GM23338 (cell line): ENCODE data around the gene NRSN2. TPM values are rescaled to one million over a fixed set of nuclear protein-coding genes. Genes with fewer than 3 reads are reported as not detected.

Experiments used
- ATAC-seq: fragments of 200-7000 bp; cut with Tn5 transposase; 3 replicates; pipeline ENCODE4 v1.9.1; 2020
- DNase-seq: peaks from one replicate; pipeline ENCODE4 v3.0.0-alpha.2; 2015; ENCODE audit warnings: low spot score
- H2AFZ ChIP-seq: fragments of 200-600 bp; sonication (generic); 2 replicates; pipeline ENCODE4 v1.8.0; 2016; ENCODE audit warnings: antibody characterized with exemption, mild to moderate bottlenecking, moderate library complexity
- H3F3A ChIP-seq: fragments of 200-600 bp; sonication (generic); replicated peaks from 2 replicates; pipeline ENCODE4 v1.8.0; 2017; ENCODE audit warnings: antibody characterized with exemption, mixed run types, low read depth
- H3K27ac ChIP-seq: fragments of 200-600 bp; sonication (generic); 2 replicates; pipeline ENCODE4 v1.6.1; 2016; ENCODE audit warnings: low read depth
- H3K27me3 ChIP-seq: fragments of 200-600 bp; sonication (generic); 2 replicates; pipeline ENCODE4 v1.8.0; 2016; ENCODE audit warnings: mild to moderate bottlenecking, mixed run types, moderate library complexity; ENCODE audit not compliant: insufficient read depth
- H3K36me3 ChIP-seq: fragments of 200-600 bp; sonication (generic); 2 replicates; pipeline ENCODE4 v1.8.0; 2016; ENCODE audit warnings: mild to moderate bottlenecking; ENCODE audit not compliant: insufficient read depth
- H3K4me1 ChIP-seq: fragments of 200-600 bp; sonication (generic); 2 replicates; pipeline ENCODE4 v1.8.0; 2016; ENCODE audit warnings: mild to moderate bottlenecking, moderate library complexity; ENCODE audit not compliant: insufficient read depth
- H3K4me2 ChIP-seq: fragments of 200-600 bp; sonication (generic); 2 replicates; pipeline ENCODE4 v1.7.1; 2017; ENCODE audit warnings: mixed run types
- H3K4me3 ChIP-seq: fragments of 200-600 bp; sonication (generic); 2 replicates; pipeline ENCODE4 v1.6.1; 2016; ENCODE audit warnings: mixed run types
- H3K79me2 ChIP-seq: fragments of 200-600 bp; sonication (generic); replicated peaks from 2 replicates; pipeline ENCODE4 v1.8.0; 2017; ENCODE audit warnings: mild to moderate bottlenecking; ENCODE audit not compliant: insufficient read depth
- H3K9me2 ChIP-seq: fragments of 200-600 bp; sonication (generic); 2 replicates; pipeline ENCODE4 v1.8.0; 2017; ENCODE audit not compliant: insufficient read depth
- H4K20me1 ChIP-seq: fragments of 200-600 bp; sonication (generic); replicated peaks from 2 replicates; pipeline ENCODE4 v1.8.0; 2017; ENCODE audit warnings: mild to moderate bottlenecking; ENCODE audit not compliant: insufficient read depth
- H3K27ac Mint-ChIP-seq: 2 replicates; pipeline ENCODE4 v1.8.0; 2020; ENCODE audit warnings: inconsistent platforms, mild to moderate bottlenecking, moderate library complexity, mixed read lengths
- H3K27me3 Mint-ChIP-seq: 3 replicates; pipeline ENCODE4 v1.8.0; 2022; ENCODE audit warnings: low read depth, mild to moderate bottlenecking, moderate library complexity, mixed read lengths, inconsistent platforms; ENCODE audit not compliant: insufficient read depth, poor library complexity
- H3K36me3 Mint-ChIP-seq: 3 replicates; pipeline ENCODE4 v1.8.0; 2021; ENCODE audit warnings: low read depth, mild to moderate bottlenecking, inconsistent platforms, moderate library complexity, mixed read lengths
- H3K4me1 Mint-ChIP-seq: 3 replicates; pipeline ENCODE4 v1.8.0; 2020; ENCODE audit warnings: mild to moderate bottlenecking, inconsistent platforms, mixed read lengths
- H3K4me3 Mint-ChIP-seq: 3 replicates; pipeline ENCODE4 v1.8.0; 2021; ENCODE audit warnings: moderate library complexity, mild to moderate bottlenecking, inconsistent platforms, mixed read lengths
- H3K9me3 Mint-ChIP-seq: 3 replicates; pipeline ENCODE4 v1.8.0; 2020; ENCODE audit warnings: moderate library complexity, mild to moderate bottlenecking, inconsistent platforms, mixed read lengths
- CREB1 ChIP-seq: fragments of 250-450 bp; sonication (Bioruptor Pico); IDR thresholded peaks from 2 replicates; pipeline ENCODE4 v1.5.0; 2020; ENCODE audit warnings: low read depth, mild to moderate bottlenecking, moderate library complexity
- EZH2 ChIP-seq: fragments of 200-600 bp; sonication (generic); IDR thresholded peaks from one replicate; pipeline ENCODE4 v1.8.0; 2017; ENCODE audit warnings: antibody characterized with exemption, mild to moderate bottlenecking, low read depth; ENCODE audit not compliant: unreplicated experiment
- EZH2phosphoT487 ChIP-seq: fragments of 200-600 bp; sonication (generic); IDR thresholded peaks from one replicate; pipeline ENCODE4 v1.8.1; 2018; ENCODE audit warnings: antibody characterized with exemption; ENCODE audit not compliant: unreplicated experiment
- JUNB ChIP-seq: IDR thresholded peaks from one replicate; pipeline ENCODE4 v1.6.1; 2016; ENCODE audit warnings: antibody characterized with exemption; ENCODE audit not compliant: unreplicated experiment
- NANOG ChIP-seq: IDR thresholded peaks from 2 replicates; pipeline ENCODE4 v1.6.1; 2016; ENCODE audit warnings: antibody characterized with exemption, borderline replicate concordance
- POLR2AphosphoS5 ChIP-seq: IDR thresholded peaks from 2 replicates; pipeline ENCODE4 v1.6.1; 2016; ENCODE audit warnings: antibody characterized with exemption, low read depth
- STAT1 ChIP-seq: IDR thresholded peaks from one replicate; pipeline ENCODE4 v1.6.1; 2016; ENCODE audit warnings: antibody characterized with exemption; ENCODE audit not compliant: unreplicated experiment
- ZNF114 ChIP-seq: fragments of 250-450 bp; sonication (Bioruptor Pico); IDR thresholded peaks from 2 replicates; pipeline ENCODE4 v1.5.0; 2020; ENCODE audit warnings: mild to moderate bottlenecking, moderate library complexity
- ZNF331 ChIP-seq: fragments of 250-450 bp; sonication (Bioruptor Pico); IDR thresholded peaks from 2 replicates; pipeline ENCODE4 v1.5.0; 2020; ENCODE audit warnings: low read depth, mild to moderate bottlenecking, moderate library complexity
- polyA plus RNA-seq: library from polyadenylated mRNA; unstranded; fragments of >200 nt; fragmentation: Nextera tagmentation; extraction: Ambion mirVana; gene quantifications from 2 replicates; pipeline ENCODE4 v1.2.1, GENCODE V29; 2016
- total RNA-seq: library from RNA; depleted of rRNA; stranded (reverse); fragments of >200 nt; shearing (Covaris generic); gene quantifications from 2 replicates; pipeline ENCODE4 v1.2.3, GENCODE V29; 2014
- TF ChIP-seq, protein P1 (sequence below): IDR thresholded peaks from 2 replicates; pipeline ENCODE4 v1.6.1; 2016; ENCODE audit warnings: antibody characterized with exemption
- TF ChIP-seq, protein P2 (sequence below): IDR thresholded peaks from one replicate; pipeline ENCODE4 v1.6.1; 2018; ENCODE audit warnings: antibody characterized with exemption; ENCODE audit not compliant: unreplicated experiment
- TF ChIP-seq, protein P3 (sequence below): fragments of 250-450 bp; sonication (Bioruptor Pico); IDR thresholded peaks from 2 replicates; pipeline ENCODE4 v1.5.0; 2020; ENCODE audit warnings: mild to moderate bottlenecking, moderate library complexity
- TF ChIP-seq, protein P4 (sequence below), 2 experiments: fragments of 200-600 bp in 1 of 2; sonication (generic) in 1 of 2; conservative IDR thresholded peaks; 2 replicates each; pipeline versions ENCODE4 v1.5.1 to v1.6.1; 2016 to 2017; ENCODE audit warnings: antibody characterized with exemption in 2 of 2, low read depth in 2 of 2, mild to moderate bottlenecking in 2 of 2, moderate library complexity in 1 of 2

Gene NRSN2
- total and polyA plus RNA-seq, 2 experiments from 2014 or later: 14.4 to 17.9 TPM

DNA sequence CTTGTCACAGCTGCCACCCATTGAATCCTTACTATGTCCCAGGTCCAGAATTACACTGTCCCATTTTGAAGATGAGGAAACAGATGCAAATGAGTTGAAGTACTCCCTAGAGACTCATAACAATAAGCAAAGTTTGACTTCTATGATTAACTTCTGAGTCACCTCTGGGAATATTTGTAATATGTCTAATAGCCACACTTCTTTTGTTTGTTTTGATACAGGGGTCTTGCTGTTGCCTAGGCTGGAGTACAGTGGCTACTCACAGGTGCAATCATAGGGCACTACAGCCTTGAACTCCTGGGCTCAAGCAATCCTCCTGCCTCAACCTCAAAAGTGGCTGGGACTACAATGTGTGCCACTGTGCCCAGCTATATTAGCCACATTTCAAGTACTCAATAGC lies 33.0 kb upstream of the NRSN2 start:
- no peak overlapping the region for H3K27ac ChIP-seq

More for the DNA sequence above, 33.0 kb upstream of the NRSN2 start:
- H3K27me3 ChIP-seq: no peaks in the 10 kb centered on the region
- H3K4me1 ChIP-seq: peaks cover 12% of the 10 kb centered on the region
- Mint-ChIP-seq H3K27ac (no peak overlapping the region), H3K9me3 (no peaks in the 10 kb centered on the region), H3K27me3 (peaks cover 5% of the 10 kb centered on the region), H3K36me3 (no peaks in the 10 kb centered on the region; the same call in 2 of the 3 replicates), H3K4me3 (no peak overlapping the region), H3K4me1 (peaks cover 11% of the 10 kb centered on the region)
- H3F3A ChIP-seq: peaks cover 7% of the 10 kb centered on the region
- H2AFZ ChIP-seq: no peak overlapping the region
- H3K4me2 ChIP-seq: no peak overlapping the region
- no peak for DNase-seq
- TF ChIP-seq JUNB (no peak), POLR2AphosphoS5 (no peak), ZNF331 (CRISPR knock-in tag) (no peak), ZNF114 (no peak), NANOG (no peak), EZH2phosphoT487 (no peak), EZH2 (no peak), CREB1 (CRISPR knock-in tag) (no peak), STAT1 (no peak)
- TF ChIP-seq, protein P1, sequence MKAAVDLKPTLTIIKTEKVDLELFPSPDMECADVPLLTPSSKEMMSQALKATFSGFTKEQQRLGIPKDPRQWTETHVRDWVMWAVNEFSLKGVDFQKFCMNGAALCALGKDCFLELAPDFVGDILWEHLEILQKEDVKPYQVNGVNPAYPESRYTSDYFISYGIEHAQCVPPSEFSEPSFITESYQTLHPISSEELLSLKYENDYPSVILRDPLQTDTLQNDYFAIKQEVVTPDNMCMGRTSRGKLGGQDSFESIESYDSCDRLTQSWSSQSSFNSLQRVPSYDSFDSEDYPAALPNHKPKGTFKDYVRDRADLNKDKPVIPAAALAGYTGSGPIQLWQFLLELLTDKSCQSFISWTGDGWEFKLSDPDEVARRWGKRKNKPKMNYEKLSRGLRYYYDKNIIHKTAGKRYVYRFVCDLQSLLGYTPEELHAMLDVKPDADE: no peak
- TF ChIP-seq, protein P2, sequence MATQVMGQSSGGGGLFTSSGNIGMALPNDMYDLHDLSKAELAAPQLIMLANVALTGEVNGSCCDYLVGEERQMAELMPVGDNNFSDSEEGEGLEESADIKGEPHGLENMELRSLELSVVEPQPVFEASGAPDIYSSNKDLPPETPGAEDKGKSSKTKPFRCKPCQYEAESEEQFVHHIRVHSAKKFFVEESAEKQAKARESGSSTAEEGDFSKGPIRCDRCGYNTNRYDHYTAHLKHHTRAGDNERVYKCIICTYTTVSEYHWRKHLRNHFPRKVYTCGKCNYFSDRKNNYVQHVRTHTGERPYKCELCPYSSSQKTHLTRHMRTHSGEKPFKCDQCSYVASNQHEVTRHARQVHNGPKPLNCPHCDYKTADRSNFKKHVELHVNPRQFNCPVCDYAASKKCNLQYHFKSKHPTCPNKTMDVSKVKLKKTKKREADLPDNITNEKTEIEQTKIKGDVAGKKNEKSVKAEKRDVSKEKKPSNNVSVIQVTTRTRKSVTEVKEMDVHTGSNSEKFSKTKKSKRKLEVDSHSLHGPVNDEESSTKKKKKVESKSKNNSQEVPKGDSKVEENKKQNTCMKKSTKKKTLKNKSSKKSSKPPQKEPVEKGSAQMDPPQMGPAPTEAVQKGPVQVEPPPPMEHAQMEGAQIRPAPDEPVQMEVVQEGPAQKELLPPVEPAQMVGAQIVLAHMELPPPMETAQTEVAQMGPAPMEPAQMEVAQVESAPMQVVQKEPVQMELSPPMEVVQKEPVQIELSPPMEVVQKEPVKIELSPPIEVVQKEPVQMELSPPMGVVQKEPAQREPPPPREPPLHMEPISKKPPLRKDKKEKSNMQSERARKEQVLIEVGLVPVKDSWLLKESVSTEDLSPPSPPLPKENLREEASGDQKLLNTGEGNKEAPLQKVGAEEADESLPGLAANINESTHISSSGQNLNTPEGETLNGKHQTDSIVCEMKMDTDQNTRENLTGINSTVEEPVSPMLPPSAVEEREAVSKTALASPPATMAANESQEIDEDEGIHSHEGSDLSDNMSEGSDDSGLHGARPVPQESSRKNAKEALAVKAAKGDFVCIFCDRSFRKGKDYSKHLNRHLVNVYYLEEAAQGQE: no peak
- TF ChIP-seq, protein P3, sequence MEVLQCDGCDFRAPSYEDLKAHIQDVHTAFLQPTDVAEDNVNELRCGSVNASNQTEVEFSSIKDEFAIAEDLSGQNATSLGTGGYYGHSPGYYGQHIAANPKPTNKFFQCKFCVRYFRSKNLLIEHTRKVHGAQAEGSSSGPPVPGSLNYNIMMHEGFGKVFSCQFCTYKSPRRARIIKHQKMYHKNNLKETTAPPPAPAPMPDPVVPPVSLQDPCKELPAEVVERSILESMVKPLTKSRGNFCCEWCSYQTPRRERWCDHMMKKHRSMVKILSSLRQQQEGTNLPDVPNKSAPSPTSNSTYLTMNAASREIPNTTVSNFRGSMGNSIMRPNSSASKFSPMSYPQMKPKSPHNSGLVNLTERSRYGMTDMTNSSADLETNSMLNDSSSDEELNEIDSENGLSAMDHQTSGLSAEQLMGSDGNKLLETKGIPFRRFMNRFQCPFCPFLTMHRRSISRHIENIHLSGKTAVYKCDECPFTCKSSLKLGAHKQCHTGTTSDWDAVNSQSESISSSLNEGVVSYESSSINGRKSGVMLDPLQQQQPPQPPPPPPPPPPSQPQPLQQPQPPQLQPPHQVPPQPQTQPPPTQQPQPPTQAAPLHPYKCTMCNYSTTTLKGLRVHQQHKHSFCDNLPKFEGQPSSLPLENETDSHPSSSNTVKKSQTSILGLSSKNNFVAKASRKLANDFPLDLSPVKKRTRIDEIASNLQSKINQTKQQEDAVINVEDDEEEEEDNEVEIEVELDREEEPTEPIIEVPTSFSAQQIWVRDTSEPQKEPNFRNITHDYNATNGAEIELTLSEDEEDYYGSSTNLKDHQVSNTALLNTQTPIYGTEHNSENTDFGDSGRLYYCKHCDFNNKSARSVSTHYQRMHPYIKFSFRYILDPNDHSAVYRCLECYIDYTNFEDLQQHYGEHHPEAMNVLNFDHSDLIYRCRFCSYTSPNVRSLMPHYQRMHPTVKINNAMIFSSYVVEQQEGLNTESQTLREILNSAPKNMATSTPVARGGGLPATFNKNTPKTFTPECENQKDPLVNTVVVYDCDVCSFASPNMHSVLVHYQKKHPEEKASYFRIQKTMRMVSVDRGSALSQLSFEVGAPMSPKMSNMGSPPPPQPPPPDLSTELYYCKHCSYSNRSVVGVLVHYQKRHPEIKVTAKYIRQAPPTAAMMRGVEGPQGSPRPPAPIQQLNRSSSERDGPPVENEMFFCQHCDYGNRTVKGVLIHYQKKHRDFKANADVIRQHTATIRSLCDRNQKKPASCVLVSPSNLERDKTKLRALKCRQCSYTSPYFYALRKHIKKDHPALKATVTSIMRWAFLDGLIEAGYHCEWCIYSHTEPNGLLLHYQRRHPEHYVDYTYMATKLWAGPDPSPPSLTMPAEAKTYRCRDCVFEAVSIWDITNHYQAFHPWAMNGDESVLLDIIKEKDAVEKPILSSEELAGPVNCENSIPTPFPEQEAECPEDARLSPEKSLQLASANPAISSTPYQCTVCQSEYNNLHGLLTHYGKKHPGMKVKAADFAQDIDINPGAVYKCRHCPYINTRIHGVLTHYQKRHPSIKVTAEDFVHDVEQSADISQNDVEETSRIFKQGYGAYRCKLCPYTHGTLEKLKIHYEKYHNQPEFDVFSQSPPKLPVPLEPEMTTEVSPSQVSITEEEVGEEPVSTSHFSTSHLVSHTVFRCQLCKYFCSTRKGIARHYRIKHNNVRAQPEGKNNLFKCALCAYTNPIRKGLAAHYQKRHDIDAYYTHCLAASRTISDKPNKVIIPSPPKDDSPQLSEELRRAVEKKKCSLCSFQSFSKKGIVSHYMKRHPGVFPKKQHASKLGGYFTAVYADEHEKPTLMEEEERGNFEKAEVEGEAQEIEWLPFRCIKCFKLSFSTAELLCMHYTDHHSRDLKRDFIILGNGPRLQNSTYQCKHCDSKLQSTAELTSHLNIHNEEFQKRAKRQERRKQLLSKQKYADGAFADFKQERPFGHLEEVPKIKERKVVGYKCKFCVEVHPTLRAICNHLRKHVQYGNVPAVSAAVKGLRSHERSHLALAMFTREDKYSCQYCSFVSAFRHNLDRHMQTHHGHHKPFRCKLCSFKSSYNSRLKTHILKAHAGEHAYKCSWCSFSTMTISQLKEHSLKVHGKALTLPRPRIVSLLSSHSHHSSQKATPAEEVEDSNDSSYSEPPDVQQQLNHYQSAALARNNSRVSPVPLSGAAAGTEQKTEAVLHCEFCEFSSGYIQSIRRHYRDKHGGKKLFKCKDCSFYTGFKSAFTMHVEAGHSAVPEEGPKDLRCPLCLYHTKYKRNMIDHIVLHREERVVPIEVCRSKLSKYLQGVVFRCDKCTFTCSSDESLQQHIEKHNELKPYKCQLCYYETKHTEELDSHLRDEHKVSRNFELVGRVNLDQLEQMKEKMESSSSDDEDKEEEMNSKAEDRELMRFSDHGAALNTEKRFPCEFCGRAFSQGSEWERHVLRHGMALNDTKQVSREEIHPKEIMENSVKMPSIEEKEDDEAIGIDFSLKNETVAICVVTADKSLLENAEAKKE (CRISPR knock-in tag): no peak
- TF ChIP-seq, protein P4, sequence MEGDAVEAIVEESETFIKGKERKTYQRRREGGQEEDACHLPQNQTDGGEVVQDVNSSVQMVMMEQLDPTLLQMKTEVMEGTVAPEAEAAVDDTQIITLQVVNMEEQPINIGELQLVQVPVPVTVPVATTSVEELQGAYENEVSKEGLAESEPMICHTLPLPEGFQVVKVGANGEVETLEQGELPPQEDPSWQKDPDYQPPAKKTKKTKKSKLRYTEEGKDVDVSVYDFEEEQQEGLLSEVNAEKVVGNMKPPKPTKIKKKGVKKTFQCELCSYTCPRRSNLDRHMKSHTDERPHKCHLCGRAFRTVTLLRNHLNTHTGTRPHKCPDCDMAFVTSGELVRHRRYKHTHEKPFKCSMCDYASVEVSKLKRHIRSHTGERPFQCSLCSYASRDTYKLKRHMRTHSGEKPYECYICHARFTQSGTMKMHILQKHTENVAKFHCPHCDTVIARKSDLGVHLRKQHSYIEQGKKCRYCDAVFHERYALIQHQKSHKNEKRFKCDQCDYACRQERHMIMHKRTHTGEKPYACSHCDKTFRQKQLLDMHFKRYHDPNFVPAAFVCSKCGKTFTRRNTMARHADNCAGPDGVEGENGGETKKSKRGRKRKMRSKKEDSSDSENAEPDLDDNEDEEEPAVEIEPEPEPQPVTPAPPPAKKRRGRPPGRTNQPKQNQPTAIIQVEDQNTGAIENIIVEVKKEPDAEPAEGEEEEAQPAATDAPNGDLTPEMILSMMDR (conservative IDR thresholded peaks at IDR 0.05; ENCODE audit: low read depth in 2 of 2): no peak
- no peak for ATAC-seq
- no peaks in the 10 kb centered on the region for H3K79me2 ChIP-seq
- H3K36me3 ChIP-seq: no peaks in the 10 kb centered on the region
- no peak overlapping the region for H3K4me3 ChIP-seq
- no peaks in the 10 kb centered on the region for H3K9me2 ChIP-seq
- H4K20me1 ChIP-seq: no peaks in the 10 kb centered on the region
